KMS-11 (cell line): ENCODE results near the gene PPP4R2.
A peak's percentile ranks its signal among the peaks of the same experiment; 100 is the strongest.

Source experiments
- H2AFZ ChIP-seq: fragments of 200-600 bp; sonication (generic); 2 replicates; pipeline ENCODE4 v1.6.1; 2016; ENCODE audit warnings: antibody characterized with exemption, mixed run types, low read depth
- H3K27ac ChIP-seq: fragments of 200-600 bp; sonication (generic); 2 replicates; pipeline ENCODE4 v1.6.1; 2016; ENCODE audit warnings: mild to moderate bottlenecking, mixed run types
- H3K27me3 ChIP-seq: fragments of 200-600 bp; sonication (generic); 2 replicates; pipeline ENCODE4 v1.6.1; 2017; ENCODE audit warnings: mild to moderate bottlenecking, low read depth, mixed run types, moderate library complexity; ENCODE audit not compliant: insufficient read depth
- H3K36me3 ChIP-seq: fragments of 200-600 bp; sonication (generic); 2 replicates; pipeline ENCODE4 v1.6.1; 2017; ENCODE audit warnings: mild to moderate bottlenecking, mixed run types; ENCODE audit not compliant: insufficient read depth
- H3K4me1 ChIP-seq: fragments of 200-600 bp; sonication (generic); 2 replicates; pipeline ENCODE4 v1.6.1; 2016; ENCODE audit warnings: mild to moderate bottlenecking, low read depth, mixed run types; ENCODE audit not compliant: poor library complexity, severe bottlenecking
- H3K4me2 ChIP-seq: fragments of 200-600 bp; sonication (generic); 2 replicates; pipeline ENCODE4 v1.7.0; 2016; ENCODE audit warnings: mild to moderate bottlenecking, mixed run types
- H3K4me3 ChIP-seq: fragments of 200-600 bp; sonication (generic); IDR thresholded peaks from 2 replicates; pipeline ENCODE4 v1.6.1; 2017; ENCODE audit warnings: low read depth, low read length, mixed read lengths; ENCODE audit not compliant: insufficient read depth
- H3K79me2 ChIP-seq: fragments of 200-600 bp; sonication (generic); 2 replicates; pipeline ENCODE4 v1.6.1; 2016; ENCODE audit warnings: low read depth, mixed run types; ENCODE audit not compliant: insufficient read depth
- H3K9ac ChIP-seq: fragments of 200-600 bp; sonication (generic); 2 replicates; pipeline ENCODE4 v1.6.1; 2016; ENCODE audit warnings: mild to moderate bottlenecking, mixed run types
- H4K20me1 ChIP-seq: fragments of 200-600 bp; sonication (generic); 2 replicates; pipeline ENCODE4 v1.6.1; 2016; ENCODE audit warnings: mild to moderate bottlenecking, mixed run types; ENCODE audit not compliant: insufficient read depth
- CTCF ChIP-seq: fragments of 200-600 bp; sonication (generic); conservative IDR thresholded peaks from 2 replicates; pipeline ENCODE4 v1.6.1; 2017; ENCODE audit warnings: low read depth, mild to moderate bottlenecking, antibody characterized with exemption, low read length, moderate library complexity, mixed read lengths

PPP4R2 gene

GRCh38 chr3:73052857-73053256 is 56.2 kb downstream of the PPP4R2 start:
- no peaks in the 10 kb centered on the region for H3K36me3 ChIP-seq
- TF ChIP-seq CTCF = no peak
- no peak overlapping the region for H3K27ac ChIP-seq
- H3K79me2 ChIP-seq = peaks cover 28% of the 10 kb centered on the region; the same call in 1 of the 2 replicates
- no peaks in the 10 kb centered on the region for H3K27me3 ChIP-seq
- H4K20me1 ChIP-seq = 0 out of 2 replicates have a peak, but pooled peaks cover 15% of the 10 kb centered on the region
- peaks cover 5% of the 10 kb centered on the region for H3K4me1 ChIP-seq
- no peak overlapping the region for H3K4me2 ChIP-seq
- H2AFZ ChIP-seq = no peak overlapping the region
- no peak overlapping the region for H3K4me3 ChIP-seq
- no peak overlapping the region for H3K9ac ChIP-seq

GRCh38 chr3:73055583-73055982 is 59.0 kb downstream of the PPP4R2 start:
- no peak overlapping the region for H3K4me3 ChIP-seq
- H3K27me3 ChIP-seq = no peaks in the 10 kb centered on the region
- no peak overlapping the region for H3K9ac ChIP-seq
- H3K27ac ChIP-seq = no peak overlapping the region
- H4K20me1 ChIP-seq = peaks cover 21% of the 10 kb centered on the region; the same call in 1 of the 2 replicates
- no peak overlapping the region for H3K4me2 ChIP-seq
- H3K36me3 ChIP-seq = no peaks in the 10 kb centered on the region
- no peak overlapping the region for H2AFZ ChIP-seq
- no peaks in the 10 kb centered on the region for H3K4me1 ChIP-seq
- no peak for TF ChIP-seq CTCF
- H3K79me2 ChIP-seq = peaks cover 20% of the 10 kb centered on the region; the same call in 1 of the 2 replicates

- H3K79me2 ChIP-seq = peaks cover 19% of the 10 kb centered on the region; the same call in 1 of the 2 replicates
- H3K9ac ChIP-seq = no peak overlapping the region
- H3K27ac ChIP-seq = no peak overlapping the region
These were observed 59.6 kb downstream of the PPP4R2 start for GRCh38 chr3:73056014-73056844.

GRCh38 chr3:73056845-73057150 is 60.2 kb downstream of the PPP4R2 start:
- Histone ChIP-seq H3K9ac (no peak overlapping the region), H3K27me3 (no peaks in the 10 kb centered on the region), H3K4me2 (no peak overlapping the region), H3K27ac (no peak overlapping the region), H3K4me1 (no peaks in the 10 kb centered on the region), H3K4me3 (no peak overlapping the region), H3K36me3 (no peaks in the 10 kb centered on the region), H2AFZ (no peak overlapping the region), H3K79me2 (peaks cover 17% of the 10 kb centered on the region; the same call in 1 of the 2 replicates), H4K20me1 (peaks cover 21% of the 10 kb centered on the region; the same call in 1 of the 2 replicates)
- TF ChIP-seq CTCF = no peak

More at GRCh38 chr3:73056014-73056844, 59.6 kb downstream of the PPP4R2 start:
- no peak overlapping the region for H3K4me3 ChIP-seq
- no peaks in the 10 kb centered on the region for H3K36me3 ChIP-seq
- peak; percentile 26; the same call in 1 of the 2 replicates for TF ChIP-seq CTCF
- H4K20me1 ChIP-seq = peaks cover 21% of the 10 kb centered on the region; the same call in 1 of the 2 replicates
- H3K4me1 ChIP-seq = no peaks in the 10 kb centered on the region
- no peak overlapping the region for H3K4me2 ChIP-seq
- no peak overlapping the region for H2AFZ ChIP-seq
- H3K27me3 ChIP-seq = no peaks in the 10 kb centered on the region
